GM21367 (cell line): Measurements from ENCODE around the gene USP15.
"Not testable (repeated sequence)": the region's sequence is repeated elsewhere in the genome, so short reads cannot be mapped to it uniquely, and the experiment has no call there.

Source experiments
- ATAC-seq: cut with Tn5 transposase; IDR thresholded peaks from one replicate; pipeline ENCODE4 v1.9.1; 2021; ENCODE audit not compliant: unreplicated experiment

The USP15 gene

DNA sequence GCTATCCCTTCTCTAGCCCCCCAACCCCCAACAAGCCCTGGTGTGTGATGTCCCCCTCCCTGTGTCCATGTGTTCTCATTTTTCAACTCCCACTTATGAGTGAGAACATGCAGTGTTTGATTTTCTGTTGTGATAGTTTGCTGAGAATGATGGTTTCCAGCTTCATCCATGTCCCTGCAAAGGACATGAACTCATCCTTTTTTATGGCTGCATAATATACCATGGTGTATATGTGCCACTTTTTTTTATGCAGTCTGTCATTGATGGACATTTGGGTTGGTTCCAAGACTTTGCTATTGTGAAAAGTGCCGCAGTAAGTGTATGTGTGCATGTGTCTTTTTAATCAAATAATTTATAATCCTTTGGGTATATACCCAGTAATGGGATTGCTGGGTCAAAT, 104.5 kb downstream of the USP15 start:
- not testable (repeated sequence) for ATAC-seq

DNA sequence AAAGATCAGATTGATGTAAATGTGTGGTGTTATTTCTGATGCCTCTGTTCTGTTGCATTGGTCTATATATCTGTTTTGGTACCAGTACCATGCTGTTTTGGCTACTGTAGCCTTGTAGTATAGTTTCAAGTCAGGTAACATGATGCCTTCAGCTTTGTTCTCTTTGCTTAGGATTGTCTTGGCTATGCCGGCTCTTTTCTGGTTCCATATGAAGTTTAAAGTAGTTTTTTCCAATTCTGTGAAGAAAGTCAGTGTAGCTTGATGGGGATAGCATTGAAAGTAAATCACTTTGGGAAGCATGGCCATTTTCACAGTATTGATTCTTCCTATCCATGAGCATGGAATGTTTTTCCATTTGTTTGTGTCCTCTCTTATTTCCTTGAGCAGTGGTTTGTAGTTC, 105.6 kb downstream of the USP15 start:
- ATAC-seq, result not testable (repeated sequence)

DNA sequence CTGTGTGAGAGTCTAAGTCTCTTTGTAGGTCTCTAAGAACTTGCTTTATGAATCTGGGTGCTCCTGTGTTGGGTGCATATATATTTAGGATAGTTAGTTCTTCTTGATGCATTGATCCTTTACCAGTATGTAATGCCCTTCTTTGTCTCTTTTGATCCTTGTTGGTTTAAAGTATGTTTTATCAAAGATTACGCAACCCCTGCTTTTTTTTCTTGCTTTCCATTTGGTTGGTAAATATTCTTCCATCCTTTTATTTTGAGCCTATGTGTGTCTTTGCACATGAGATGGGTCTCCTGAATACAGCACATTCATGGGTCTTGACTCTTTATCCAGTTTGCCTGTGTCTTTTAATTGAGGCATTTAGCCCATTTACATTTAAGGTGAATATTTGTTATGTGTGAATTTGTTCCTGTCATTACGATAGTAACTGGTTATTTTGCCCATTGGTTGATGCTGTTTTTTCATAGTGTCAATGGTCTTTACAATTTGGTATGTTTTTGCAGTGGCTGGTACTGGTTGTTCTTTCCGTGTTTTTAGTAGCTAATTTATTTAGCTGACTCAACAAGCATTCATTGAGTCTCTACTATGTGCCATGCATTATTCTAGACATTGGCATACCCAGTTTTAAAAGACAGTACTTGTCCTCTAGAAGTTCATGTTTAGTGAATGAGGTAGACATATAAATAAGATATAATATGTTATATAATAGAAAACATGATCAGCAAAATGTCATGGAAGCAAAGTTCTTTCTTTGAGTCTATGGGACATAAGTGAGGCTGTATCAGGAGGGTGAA, 108.4 kb downstream of the USP15 start:
- not testable (repeated sequence) for ATAC-seq

DNA sequence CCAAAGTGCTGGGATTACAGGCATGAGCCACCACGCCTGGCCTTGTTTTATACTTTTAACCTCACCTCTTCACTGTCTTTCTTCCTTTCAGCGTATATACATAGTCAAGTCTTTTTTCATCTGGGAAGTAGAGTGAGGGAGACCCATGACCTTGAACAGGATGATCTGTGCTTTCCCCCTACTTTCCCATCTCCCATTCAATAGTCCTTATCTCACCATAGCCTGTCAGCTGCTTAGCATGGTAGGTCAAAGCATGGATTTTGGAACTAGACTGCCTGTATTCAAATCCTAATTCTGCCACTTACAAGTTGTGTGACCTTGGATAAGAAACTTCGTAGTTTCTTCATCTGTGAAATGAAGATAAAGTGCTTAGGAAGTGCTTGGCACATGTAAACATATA, 110.0 kb downstream of the USP15 start:
- no peak for ATAC-seq

DNA sequence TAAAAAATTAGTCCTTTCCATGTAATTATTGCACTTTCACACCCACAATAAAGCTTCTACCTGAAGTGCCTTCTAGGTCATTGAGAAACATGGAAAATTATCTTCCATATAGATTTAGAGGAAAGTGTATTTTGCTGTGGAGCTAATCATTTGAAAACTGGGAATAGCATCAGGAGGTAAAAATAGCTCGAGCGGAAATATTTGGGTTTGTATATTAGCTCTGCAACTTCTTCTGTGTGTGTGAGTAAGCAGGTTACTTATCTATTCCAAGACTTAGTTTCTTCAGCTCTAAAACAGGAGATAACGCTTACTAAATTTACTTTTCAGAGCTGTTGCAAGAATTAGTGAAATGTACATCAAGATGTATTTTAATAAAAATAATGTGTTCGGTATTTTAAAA, 111.5 kb downstream of the USP15 start:
- ATAC-seq, result no peak

DNA sequence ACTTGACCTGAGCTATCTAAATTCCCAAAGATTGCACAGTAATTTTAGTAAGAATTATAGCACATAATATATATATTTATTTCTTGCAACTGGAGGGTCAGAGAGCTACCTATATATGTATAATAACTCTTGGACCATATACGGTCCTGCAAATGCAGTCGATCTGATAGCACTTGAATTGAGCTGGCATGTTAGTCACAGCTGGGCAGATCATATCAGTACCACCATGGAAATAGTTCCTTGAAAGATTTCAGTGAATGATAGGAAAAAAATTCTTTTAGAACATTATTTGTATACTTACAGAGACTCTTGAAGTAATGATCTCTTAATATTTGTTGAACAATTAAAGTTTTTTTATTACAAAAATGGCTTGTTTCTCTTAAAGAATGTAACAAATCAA, 111.9 kb downstream of the USP15 start:
- ATAC-seq, result no peak

DNA sequence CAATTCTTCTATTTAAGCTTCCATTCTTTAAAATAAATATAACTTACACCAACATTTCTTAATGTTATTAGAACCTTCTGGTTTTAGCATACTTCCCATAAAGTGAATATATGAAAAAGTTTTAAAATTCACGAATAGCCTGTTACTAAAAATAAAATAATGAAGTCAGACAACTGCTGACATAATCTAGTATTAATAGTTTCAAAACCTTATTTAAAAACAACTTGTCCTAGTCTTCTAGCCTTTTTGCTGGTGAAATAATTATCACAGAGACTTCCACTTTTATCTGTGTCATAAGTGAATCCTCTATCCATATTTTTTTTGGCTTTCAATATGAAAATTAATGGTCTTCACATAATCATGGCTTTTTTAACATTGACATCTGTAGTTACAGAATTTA, 112.6 kb downstream of the USP15 start:
- no peak for ATAC-seq

DNA sequence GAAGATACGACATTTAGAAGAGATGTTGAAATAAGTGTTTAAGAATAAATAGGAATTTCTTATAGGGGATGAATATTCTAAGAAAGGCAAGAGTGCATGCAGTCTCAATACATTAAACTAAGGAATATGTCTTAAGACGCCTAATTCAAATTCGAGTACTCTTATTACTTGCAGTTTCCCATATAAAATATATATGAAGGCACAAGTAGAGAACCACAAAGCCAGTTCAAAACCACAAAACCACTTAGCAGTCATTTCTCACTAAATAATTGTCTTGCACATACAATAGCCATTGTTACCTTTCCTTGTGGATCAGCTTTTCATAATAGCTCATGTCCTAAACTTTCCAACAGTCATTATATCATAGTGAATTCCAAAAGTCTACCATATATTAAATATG, 115.4 kb downstream of the USP15 start:
- no peak for ATAC-seq

DNA sequence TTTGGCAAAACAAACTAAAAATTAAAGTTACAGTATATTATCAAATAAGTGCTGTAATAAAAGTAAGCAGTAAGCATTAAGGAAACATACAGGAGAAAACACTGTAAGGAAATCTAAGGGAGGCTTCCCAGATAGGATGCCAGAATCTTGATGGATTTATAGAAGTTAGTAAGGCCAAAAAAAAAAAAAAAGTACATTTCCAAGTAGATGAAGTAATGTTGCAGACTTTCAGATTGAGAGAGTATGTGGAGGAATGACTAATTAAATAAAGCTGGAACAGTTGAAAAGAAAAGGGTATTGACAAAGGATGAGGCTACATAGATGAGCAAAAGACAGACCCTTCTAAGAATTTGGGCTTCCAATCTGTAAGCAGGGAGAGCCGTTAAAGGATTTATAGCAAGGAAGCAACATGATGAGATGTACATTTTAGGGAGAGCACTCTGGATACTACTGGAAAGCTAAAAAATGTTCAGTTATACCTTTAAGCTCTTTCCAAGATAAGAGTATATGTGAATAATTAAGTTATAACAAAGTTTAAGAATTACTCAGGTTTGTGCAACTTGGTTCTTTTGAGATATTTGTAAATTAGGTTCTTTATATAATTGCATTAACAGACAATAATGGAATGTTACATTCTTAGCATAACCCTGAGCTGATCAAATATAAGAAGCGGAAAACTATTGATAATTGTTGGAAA, 119.0 kb downstream of the USP15 start:
- ATAC-seq, result no peak

DNA sequence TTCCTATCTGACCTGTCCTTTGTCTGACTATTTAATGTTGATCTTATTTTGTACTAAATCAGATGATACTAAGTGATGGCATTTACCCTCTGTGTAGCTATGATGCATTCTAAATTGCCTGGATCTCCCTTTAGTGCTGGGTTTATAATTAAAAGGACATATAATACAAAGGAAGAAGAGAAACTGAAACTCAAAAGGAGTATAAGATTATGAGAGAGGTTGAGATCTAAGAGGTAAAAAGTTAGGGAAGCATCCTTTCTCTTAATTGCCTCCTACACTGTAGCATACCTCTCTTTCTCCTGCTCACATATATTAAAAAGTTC, 119.5 kb downstream of the USP15 start:
- ATAC-seq, result no peak

DNA sequence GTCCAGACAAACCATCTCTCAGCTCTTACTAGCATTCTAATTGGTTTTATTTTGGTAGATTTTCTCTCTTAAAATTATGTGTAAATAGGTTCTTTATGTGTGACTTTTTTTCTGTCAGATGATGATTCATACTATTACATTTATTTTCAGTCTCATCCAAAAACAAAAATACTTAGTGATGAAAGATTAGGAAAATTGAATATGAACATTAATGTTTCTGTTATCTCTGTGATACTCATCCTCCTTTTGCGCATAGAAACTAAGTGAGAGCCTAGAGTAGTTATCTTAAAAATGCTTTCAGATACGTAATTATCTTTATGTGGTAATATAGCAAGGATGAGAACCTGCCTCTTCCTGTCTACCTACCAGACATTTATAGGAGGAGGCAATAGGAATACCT, 122.3 kb downstream of the USP15 start:
- ATAC-seq, result no peak

DNA sequence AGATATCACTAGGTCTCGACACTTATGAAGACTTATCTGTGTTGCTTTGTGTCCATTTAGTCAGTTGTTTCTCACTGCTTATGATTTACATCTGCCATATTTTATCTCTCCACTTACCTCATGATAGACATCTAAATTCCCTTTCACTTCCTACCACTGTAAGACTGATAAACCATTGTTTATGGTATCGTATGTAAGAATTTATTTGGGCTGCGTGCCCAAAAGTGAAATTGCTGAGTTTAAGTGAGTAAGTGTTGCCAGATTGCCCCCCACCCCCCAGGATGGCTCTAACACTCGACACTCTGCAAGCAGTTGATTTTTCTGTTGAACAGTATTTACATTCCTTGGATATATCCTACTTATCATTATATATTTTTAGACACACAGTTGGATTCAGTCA, 136.5 kb downstream of the USP15 start:
- no peak for ATAC-seq

DNA sequence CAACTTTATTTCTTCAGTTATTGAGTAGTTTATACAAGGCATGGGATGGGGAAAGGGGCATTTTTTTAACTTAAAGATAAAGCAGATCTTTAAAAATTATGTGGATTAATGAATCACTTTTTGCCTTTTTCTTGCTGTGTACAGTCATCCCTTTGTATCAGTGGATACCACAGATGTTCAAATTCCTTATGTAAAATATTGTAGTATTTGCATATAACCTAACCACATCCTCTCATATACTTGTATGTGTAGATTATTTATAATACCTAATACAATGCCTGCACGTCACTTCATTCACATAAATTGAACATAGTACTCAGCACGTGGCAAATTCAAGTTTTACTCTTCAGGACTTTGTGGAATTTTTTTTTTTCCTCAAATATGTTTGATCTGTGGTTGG, 139.9 kb downstream of the USP15 start:
- no peak for ATAC-seq

DNA sequence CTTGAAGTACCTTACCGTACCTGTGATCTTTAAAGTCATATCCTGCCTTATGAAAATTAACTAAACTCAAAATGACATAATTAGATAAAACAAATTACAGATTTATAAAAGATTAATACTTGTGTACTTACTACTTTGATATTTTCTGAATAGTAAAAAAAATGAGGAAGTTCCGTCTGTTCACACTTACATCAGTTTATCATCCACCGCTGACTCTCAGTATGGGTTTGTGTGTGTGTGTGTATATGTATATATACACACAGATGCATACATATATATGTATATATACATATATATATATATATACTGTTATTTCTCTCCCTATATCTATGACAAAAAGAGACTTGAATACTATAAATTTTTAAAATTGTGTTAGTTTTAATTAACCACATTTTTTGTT, 141.4 kb downstream of the USP15 start:
- no peak for ATAC-seq

DNA sequence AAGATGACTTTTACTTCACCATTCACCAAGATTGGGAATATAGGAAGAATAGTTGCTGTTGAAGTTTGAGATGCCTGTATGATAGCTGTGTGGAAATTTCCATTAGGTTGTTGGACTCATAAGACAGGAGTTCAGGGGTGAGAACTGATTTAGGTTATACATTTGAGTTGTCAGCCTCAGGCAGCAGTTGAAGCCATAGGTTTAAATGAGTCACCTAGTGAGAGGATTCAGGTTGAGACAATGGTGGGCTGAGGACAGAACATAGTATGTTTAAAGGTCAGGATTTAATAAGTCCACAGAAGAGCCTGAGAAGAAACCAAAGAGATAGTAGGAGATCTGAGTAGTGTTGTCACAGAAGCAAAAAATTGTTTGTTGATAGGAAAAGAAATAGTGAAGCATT, 142.8 kb downstream of the USP15 start:
- no peak for ATAC-seq

DNA sequence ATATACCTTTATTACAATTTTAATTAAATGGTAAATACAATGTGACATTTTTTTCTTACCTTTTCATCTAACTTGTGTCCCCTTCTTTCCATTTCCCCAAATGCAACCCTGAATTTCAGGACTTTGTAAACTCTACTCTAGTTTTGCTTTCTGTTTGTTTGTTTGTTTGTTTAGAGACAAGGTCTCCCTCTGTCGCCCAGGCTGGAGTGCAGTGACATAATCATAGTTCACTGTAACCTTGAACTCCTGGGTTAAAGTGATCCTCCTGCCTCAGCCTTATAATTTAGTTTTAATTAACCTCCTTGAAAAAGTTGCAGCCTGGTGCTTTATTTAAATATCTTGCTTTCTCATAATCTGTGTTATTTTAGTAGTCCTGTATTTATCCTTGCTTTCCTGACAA, 147.4 kb downstream of the USP15 start:
- ATAC-seq, result no peak

DNA sequence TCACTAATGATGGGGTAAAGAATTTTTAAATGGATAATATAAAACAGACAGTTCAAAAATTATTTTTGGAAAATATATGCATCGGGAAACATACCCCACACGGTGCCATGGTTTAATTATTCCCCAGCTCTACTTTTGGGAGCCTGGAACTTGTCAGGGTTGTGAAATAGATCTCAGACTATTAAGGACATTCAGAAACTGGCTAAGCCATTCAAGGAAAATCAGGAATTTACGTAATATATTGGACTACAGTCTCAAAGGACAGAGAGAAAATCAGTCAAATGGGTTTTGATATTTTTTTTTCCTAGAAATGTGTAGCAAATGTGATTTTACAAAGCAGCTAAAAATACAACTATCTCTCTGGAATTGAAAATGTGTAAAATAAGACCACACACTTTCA, 148.9 kb downstream of the USP15 start:
- ATAC-seq, result no peak

DNA sequence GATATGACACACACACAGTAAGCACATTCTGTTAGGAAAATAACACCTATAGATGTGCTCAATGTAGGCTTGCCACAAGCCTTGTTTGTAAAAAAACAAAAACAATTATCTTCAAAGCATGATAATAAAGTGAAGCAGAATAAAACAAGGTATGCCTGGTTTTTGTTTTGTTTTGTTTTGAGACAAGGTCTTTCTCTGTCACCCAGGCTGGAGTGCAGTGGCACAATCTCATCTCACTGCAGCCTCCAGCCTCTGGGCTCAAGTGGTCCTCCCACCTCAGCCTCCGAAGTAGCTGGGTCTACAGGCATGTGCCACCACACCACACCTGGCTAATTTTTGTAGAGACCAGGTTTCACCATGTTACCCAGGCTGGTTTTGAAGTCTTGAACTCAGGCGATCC, 154.0 kb downstream of the USP15 start:
- no peak for ATAC-seq

DNA sequence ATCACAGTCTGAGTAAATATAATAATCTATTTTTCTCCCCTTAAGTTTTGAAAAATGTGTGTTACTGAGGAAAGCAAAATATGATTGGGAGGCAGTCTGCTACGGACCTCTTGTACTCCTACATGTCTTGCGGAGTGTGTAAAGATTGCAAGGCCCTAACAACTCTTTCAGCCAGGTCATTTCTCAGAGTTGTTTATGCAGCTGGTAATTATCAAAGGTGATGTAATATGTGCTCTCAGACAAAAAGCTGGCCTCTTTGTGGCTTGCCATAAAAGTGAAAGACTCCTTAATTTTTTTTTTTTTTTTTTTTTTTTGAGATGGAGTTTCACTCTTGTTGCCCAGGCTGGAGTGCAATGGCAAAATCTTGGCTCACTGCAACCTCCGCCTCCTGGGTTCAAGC, 165.9 kb downstream of the USP15 start:
- no peak for ATAC-seq

DNA sequence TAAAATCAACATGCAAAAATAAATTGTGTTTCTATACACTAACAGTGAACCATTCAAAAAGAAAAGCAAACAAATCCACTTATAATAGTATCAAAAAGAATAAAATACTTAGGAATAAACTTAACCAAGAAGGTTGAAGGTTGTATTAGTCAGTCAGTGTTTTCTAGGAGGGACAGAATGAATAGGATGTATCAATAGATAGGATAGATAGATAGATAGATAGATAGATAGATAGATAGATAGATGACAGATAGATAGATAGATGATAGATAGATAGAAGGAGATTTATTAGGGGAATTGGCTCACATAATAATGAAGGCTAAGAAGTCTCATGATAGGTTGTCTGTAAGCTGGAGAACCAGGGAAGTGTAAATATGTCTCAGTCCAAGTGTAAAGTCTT, 169.3 kb downstream of the USP15 start:
- no peak for ATAC-seq

DNA sequence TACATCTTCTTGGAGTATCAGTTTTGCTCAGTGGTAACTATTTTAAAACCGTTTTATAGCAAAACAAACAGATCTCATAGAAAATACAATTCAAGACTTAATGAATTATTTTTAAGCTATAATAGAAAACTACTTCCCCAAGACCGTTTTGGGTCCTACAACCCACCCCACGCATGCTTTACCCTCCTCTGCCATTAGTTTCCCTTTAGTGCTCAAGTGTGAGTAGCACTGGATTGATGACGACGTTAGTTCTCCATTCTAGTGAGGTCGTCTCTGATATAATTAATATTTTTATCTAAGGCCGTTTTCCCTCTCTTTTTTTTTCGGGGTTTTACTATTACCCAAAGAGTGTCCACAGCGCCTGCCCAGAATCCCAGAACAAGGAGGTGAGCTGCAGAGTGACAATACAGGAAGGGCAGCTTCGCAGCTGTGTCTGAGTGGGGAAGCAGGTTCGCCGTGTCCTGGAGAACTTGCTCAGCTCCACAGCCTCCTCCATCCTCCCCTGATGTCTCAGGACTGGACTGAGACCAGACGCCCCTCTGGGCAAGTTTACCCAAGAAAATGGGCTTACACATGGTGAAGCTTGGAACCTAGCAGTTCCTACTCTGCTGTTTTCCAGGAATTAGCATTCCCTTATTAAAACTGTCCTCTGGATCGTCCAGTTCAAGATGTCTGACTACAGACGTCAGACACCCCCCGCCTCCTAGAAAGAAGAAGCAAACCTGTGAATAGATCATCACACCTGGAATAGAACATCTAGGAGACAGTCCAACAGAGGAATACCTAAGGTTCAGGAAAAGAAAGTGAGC, 174.5 kb downstream of the USP15 start:
- no peak for ATAC-seq
